ENCODE results near the gene WRNIP1.

DNA sequence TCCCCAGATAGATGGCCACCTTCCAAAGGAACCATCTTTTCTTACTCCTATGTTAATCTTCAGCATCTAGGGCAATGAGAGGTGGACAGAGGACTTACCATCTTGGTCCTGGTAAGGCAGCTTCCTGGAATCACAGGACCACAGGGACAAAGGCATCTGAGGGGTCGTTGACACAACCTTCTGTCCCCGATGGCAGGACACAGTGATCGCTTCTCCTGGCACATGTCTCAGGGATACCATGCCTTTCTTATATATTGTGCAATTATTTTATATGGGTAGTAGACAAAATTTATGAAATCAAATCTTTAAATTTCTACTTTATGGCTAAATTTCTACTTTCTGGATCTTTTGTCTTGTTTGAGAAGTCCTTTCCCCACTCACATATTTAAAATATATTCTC, 56.4 kb downstream of the WRNIP1 start:
- TF ChIP-seq, protein P1, sequence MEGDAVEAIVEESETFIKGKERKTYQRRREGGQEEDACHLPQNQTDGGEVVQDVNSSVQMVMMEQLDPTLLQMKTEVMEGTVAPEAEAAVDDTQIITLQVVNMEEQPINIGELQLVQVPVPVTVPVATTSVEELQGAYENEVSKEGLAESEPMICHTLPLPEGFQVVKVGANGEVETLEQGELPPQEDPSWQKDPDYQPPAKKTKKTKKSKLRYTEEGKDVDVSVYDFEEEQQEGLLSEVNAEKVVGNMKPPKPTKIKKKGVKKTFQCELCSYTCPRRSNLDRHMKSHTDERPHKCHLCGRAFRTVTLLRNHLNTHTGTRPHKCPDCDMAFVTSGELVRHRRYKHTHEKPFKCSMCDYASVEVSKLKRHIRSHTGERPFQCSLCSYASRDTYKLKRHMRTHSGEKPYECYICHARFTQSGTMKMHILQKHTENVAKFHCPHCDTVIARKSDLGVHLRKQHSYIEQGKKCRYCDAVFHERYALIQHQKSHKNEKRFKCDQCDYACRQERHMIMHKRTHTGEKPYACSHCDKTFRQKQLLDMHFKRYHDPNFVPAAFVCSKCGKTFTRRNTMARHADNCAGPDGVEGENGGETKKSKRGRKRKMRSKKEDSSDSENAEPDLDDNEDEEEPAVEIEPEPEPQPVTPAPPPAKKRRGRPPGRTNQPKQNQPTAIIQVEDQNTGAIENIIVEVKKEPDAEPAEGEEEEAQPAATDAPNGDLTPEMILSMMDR (IDR thresholded peaks at IDR 0.05), result no peak
- no peak for TF ChIP-seq EZH2 (IDR thresholded peaks at IDR 0.05)

Data from neural progenitor cell (in vitro differentiated cells).